ENCODE data around the gene SRP68.

SRP68 gene

GRCh38 chr17:76002100-76002499 lies 70.2 kb downstream of the SRP68 start:
- no peak overlapping the region for H3K9ac ChIP-seq (ENCODE audit: low read length)
- no peaks in the 10 kb centered on the region for H3K27me3 ChIP-seq (ENCODE audit: control insufficient read depth, insufficient read depth, low read length)
- H3K4me1 ChIP-seq (ENCODE audit: control insufficient read depth, insufficient read depth, low read length) = no peaks in the 10 kb centered on the region; the same call in 1 of the 2 replicates
- H3K9me3 ChIP-seq (ENCODE audit: control insufficient read depth, insufficient read depth, low read depth, low read length) = no peaks in the 10 kb centered on the region
- peaks cover 19% of the 10 kb centered on the region for H3K36me3 ChIP-seq (ENCODE audit: control insufficient read depth, insufficient read depth, low read length)
- H3K27ac ChIP-seq (ENCODE audit: low read depth, low read length) = no peak overlapping the region
- no peak overlapping the region for H3K4me3 ChIP-seq (ENCODE audit: low read depth, low read length)

GRCh38 chr17:76000755-76001521 lies 71.4 kb downstream of the SRP68 start, which contains the start of gene CDK3:
TSS of gene CDK3 (plus strand) at chr17:76000855. CDS start at chr17:76001426, 571 bp downstream.
- no peaks in the 10 kb centered on the region for H3K9me3 ChIP-seq (ENCODE audit: control insufficient read depth, insufficient read depth, low read depth, low read length)
- H3K27ac ChIP-seq (ENCODE audit: low read depth, low read length) = peak within 1 kb of the TSS; percentile 55
- H3K27me3 ChIP-seq (ENCODE audit: control insufficient read depth, insufficient read depth, low read length) = no peaks in the 10 kb centered on the region
- peaks cover 3% of the 10 kb centered on the region; the same call in 1 of the 2 replicates for H3K4me1 ChIP-seq (ENCODE audit: control insufficient read depth, insufficient read depth, low read length)
- peaks cover 19% of the 10 kb centered on the region for H3K36me3 ChIP-seq (ENCODE audit: control insufficient read depth, insufficient read depth, low read length)
- H3K4me3 ChIP-seq (ENCODE audit: low read depth, low read length) = no peak within 1 kb of the TSS
- no peak within 1 kb of the TSS for H3K9ac ChIP-seq (ENCODE audit: low read length)

- H3K4me1 ChIP-seq (ENCODE audit: control insufficient read depth, insufficient read depth, low read length) = peaks cover 3% of the 10 kb centered on the region; the same call in 1 of the 2 replicates
- H3K9me3 ChIP-seq (ENCODE audit: control insufficient read depth, insufficient read depth, low read depth, low read length) = no peaks in the 10 kb centered on the region
These were observed 72.1 kb downstream of the SRP68 start for GRCh38 chr17:76000016-76000754.

GRCh38 chr17:75998327-75998795 lies 74.0 kb downstream of the SRP68 start:
- Histone ChIP-seq H3K36me3 (ENCODE audit: control insufficient read depth, insufficient read depth, low read length) (peaks cover 16% of the 10 kb centered on the region), H3K27me3 (ENCODE audit: control insufficient read depth, insufficient read depth, low read length) (no peaks in the 10 kb centered on the region), H3K27ac (ENCODE audit: low read depth, low read length) (no peak overlapping the region), H3K9ac (ENCODE audit: low read length) (no peak overlapping the region), H3K4me3 (ENCODE audit: low read depth, low read length) (no peak overlapping the region), H3K4me1 (ENCODE audit: control insufficient read depth, insufficient read depth, low read length) (peaks cover 3% of the 10 kb centered on the region; the same call in 1 of the 2 replicates), H3K9me3 (ENCODE audit: control insufficient read depth, insufficient read depth, low read depth, low read length) (no peaks in the 10 kb centered on the region)

More at GRCh38 chr17:76000016-76000754, 72.1 kb downstream of the SRP68 start:
- Histone ChIP-seq H3K9ac (ENCODE audit: low read length) (no peak overlapping the region), H3K36me3 (ENCODE audit: control insufficient read depth, insufficient read depth, low read length) (peaks cover 19% of the 10 kb centered on the region), H3K4me3 (ENCODE audit: low read depth, low read length) (no peak overlapping the region), H3K27ac (ENCODE audit: low read depth, low read length) (peak overlapping the region; percentile 55), H3K27me3 (ENCODE audit: control insufficient read depth, insufficient read depth, low read length) (no peaks in the 10 kb centered on the region)

- Histone ChIP-seq H3K4me3 (ENCODE audit: low read depth, low read length) (no peak overlapping the region), H3K27ac (ENCODE audit: low read depth, low read length) (no peak overlapping the region), H3K9ac (ENCODE audit: low read length) (peak overlapping the region; percentile 9)
These were observed 75.4 kb downstream of the SRP68 start for GRCh38 chr17:75996665-75997590.

GRCh38 chr17:75995385-75995925 lies 76.9 kb downstream of the SRP68 start:
- Histone ChIP-seq H3K27me3 (ENCODE audit: control insufficient read depth, insufficient read depth, low read length) (no peaks in the 10 kb centered on the region), H3K9ac (ENCODE audit: low read length) (no peak overlapping the region), H3K9me3 (ENCODE audit: control insufficient read depth, insufficient read depth, low read depth, low read length) (no peaks in the 10 kb centered on the region), H3K36me3 (ENCODE audit: control insufficient read depth, insufficient read depth, low read length) (peaks cover 21% of the 10 kb centered on the region), H3K4me1 (ENCODE audit: control insufficient read depth, insufficient read depth, low read length) (peaks cover 3% of the 10 kb centered on the region; the same call in 1 of the 2 replicates), H3K4me3 (ENCODE audit: low read depth, low read length) (no peak overlapping the region), H3K27ac (ENCODE audit: low read depth, low read length) (no peak overlapping the region)

More at GRCh38 chr17:75996665-75997590, 75.4 kb downstream of the SRP68 start:
- Histone ChIP-seq H3K9me3 (ENCODE audit: control insufficient read depth, insufficient read depth, low read depth, low read length) (no peaks in the 10 kb centered on the region), H3K27me3 (ENCODE audit: control insufficient read depth, insufficient read depth, low read length) (no peaks in the 10 kb centered on the region), H3K36me3 (ENCODE audit: control insufficient read depth, insufficient read depth, low read length) (peaks cover 15% of the 10 kb centered on the region), H3K4me1 (ENCODE audit: control insufficient read depth, insufficient read depth, low read length) (peaks cover 3% of the 10 kb centered on the region; the same call in 1 of the 2 replicates)

- no peaks in the 10 kb centered on the region for H3K27me3 ChIP-seq (ENCODE audit: control insufficient read depth, insufficient read depth, low read length)
- H3K27ac ChIP-seq (ENCODE audit: low read depth, low read length) = no peak overlapping the region
- H3K4me1 ChIP-seq (ENCODE audit: control insufficient read depth, insufficient read depth, low read length) = peaks cover 3% of the 10 kb centered on the region; the same call in 1 of the 2 replicates
- no peak overlapping the region for H3K4me3 ChIP-seq (ENCODE audit: low read depth, low read length)
- no peak overlapping the region for H3K9ac ChIP-seq (ENCODE audit: low read length)
- H3K9me3 ChIP-seq (ENCODE audit: control insufficient read depth, insufficient read depth, low read depth, low read length) = no peaks in the 10 kb centered on the region
- peaks cover 19% of the 10 kb centered on the region for H3K36me3 ChIP-seq (ENCODE audit: control insufficient read depth, insufficient read depth, low read length)
These were observed 77.4 kb downstream of the SRP68 start for GRCh38 chr17:75994802-75995370.

GRCh38 chr17:75991396-75991795 lies 80.9 kb downstream of the SRP68 start:
- H3K9ac ChIP-seq (ENCODE audit: low read length) = no peak overlapping the region
- H3K27me3 ChIP-seq (ENCODE audit: control insufficient read depth, insufficient read depth, low read length) = no peaks in the 10 kb centered on the region
- H3K4me1 ChIP-seq (ENCODE audit: control insufficient read depth, insufficient read depth, low read length) = no peaks in the 10 kb centered on the region
- peaks cover 23% of the 10 kb centered on the region for H3K36me3 ChIP-seq (ENCODE audit: control insufficient read depth, insufficient read depth, low read length)
- H3K4me3 ChIP-seq (ENCODE audit: low read depth, low read length) = no peak overlapping the region
- no peaks in the 10 kb centered on the region for H3K9me3 ChIP-seq (ENCODE audit: control insufficient read depth, insufficient read depth, low read depth, low read length)
- H3K27ac ChIP-seq (ENCODE audit: low read depth, low read length) = no peak overlapping the region

Data from HUES6 (cell line).